ENCODE results near the gene RPS5. TPM values are rescaled to one million over a fixed set of nuclear protein-coding genes. Genes with fewer than 3 reads are reported as not detected.

Gene RPS5
- total RNA-seq, 1 donor from 2014 or later: 1,974 TPM

GRCh38 chr19:58395979-58396627 lies 9.0 kb downstream of the RPS5 start:
- peak overlapping the region; percentile 57 for H3K27ac ChIP-seq
- no peaks in the 10 kb centered on the region for H3K9me3 ChIP-seq
- intact Hi-C loops (cut with DNase I): no loop called here
- peak overlapping the region; percentile 26 to 39 for H3K4me3 ChIP-seq
- no peaks in the 10 kb centered on the region for H3K27me3 ChIP-seq
- H3K36me3 ChIP-seq: peaks cover 3 to 36% of the 10 kb centered on the region in 2 donors
- TF ChIP-seq CTCF (IDR thresholded peaks at IDR 0.05): no peak
- TF ChIP-seq POLR2AphosphoS5 (IDR thresholded peaks at IDR 0.05; ENCODE audit: insufficient read depth in 1 of 2, low read depth in 1 of 2): no peak
- no peak for TF ChIP-seq POLR2A (IDR thresholded peaks at IDR 0.05)
- H3K4me1 ChIP-seq: peaks cover 27% of the 10 kb centered on the region
- no peak for DNase-seq (ENCODE audit: extremely low spot score in 2 of 2)

GRCh38 chr19:58396691-58397532 lies 9.8 kb downstream of the RPS5 start:
- Histone ChIP-seq H3K36me3 (peaks cover 3 to 30% of the 10 kb centered on the region in 2 donors), H3K4me3 (peak overlapping the region; percentile 10 to 31), H3K9me3 (no peaks in the 10 kb centered on the region), H3K4me1 (peaks cover 30% of the 10 kb centered on the region), H3K27me3 (no peaks in the 10 kb centered on the region), H3K27ac (no peak overlapping the region)
- intact Hi-C loops (cut with DNase I): no loop called here
- no peak for TF ChIP-seq CTCF (IDR thresholded peaks at IDR 0.05)
- no peak for TF ChIP-seq POLR2A (IDR thresholded peaks at IDR 0.05)
- TF ChIP-seq POLR2AphosphoS5 (IDR thresholded peaks at IDR 0.05; ENCODE audit: insufficient read depth in 1 of 2, low read depth in 1 of 2): no peak
- no peak for DNase-seq (ENCODE audit: extremely low spot score in 2 of 2)

- Histone ChIP-seq H3K27me3 (no peaks in the 10 kb centered on the region), H3K36me3 (peaks cover 3 to 26% of the 10 kb centered on the region in 2 donors), H3K9me3 (no peaks in the 10 kb centered on the region), H3K4me1 (peaks cover 35% of the 10 kb centered on the region), H3K4me3 (no peak overlapping the region), H3K27ac (no peak overlapping the region)
- intact Hi-C loops (cut with DNase I): no loop called here
- no peak for TF ChIP-seq POLR2AphosphoS5 (IDR thresholded peaks at IDR 0.05; ENCODE audit: insufficient read depth in 1 of 2, low read depth in 1 of 2)
- no peak for TF ChIP-seq POLR2A (IDR thresholded peaks at IDR 0.05)
- no peak for TF ChIP-seq CTCF (IDR thresholded peaks at IDR 0.05)
- no peak for DNase-seq (ENCODE audit: extremely low spot score in 2 of 2)
Measured at GRCh38 chr19:58397533-58398037, 10.5 kb downstream of the RPS5 start.

- Histone ChIP-seq H3K4me1 (peaks cover 35% of the 10 kb centered on the region), H3K9me3 (no peaks in the 10 kb centered on the region), H3K36me3 (peaks cover 3 to 21% of the 10 kb centered on the region in 2 donors), H3K4me3 (no peak overlapping the region), H3K27ac (no peak overlapping the region), H3K27me3 (no peaks in the 10 kb centered on the region)
- intact Hi-C loops (cut with DNase I): no loop called here
- DNase-seq (ENCODE audit: extremely low spot score in 2 of 2): no peak
- no peak for TF ChIP-seq POLR2A (IDR thresholded peaks at IDR 0.05)
- no peak for TF ChIP-seq POLR2AphosphoS5 (IDR thresholded peaks at IDR 0.05; ENCODE audit: insufficient read depth in 1 of 2, low read depth in 1 of 2)
- no peak for TF ChIP-seq CTCF (IDR thresholded peaks at IDR 0.05)
Measured at GRCh38 chr19:58398087-58398486, 11.0 kb downstream of the RPS5 start.
